Chondrocyte (in vitro differentiated cells): Measurements from ENCODE around the gene SIRT6. TPM values are rescaled to one million over a fixed set of nuclear protein-coding genes. Genes with fewer than 3 reads are reported as not detected.
A peak's percentile ranks its signal among the peaks of the same experiment; 100 is the strongest.
"Not testable (repeated sequence)": the region's sequence is repeated elsewhere in the genome, so short reads cannot be mapped to it uniquely, and the experiment has no call there.

Experiments used
- DNase-seq: peaks from one replicate; pipeline ENCODE4 v3.0.0; 2021; ENCODE audit warnings: mixed read lengths, low spot score
- H3K27ac Mint-ChIP-seq: one replicate; pipeline ENCODE4 v1.8.0; 2021; ENCODE audit warnings: mild to moderate bottlenecking, moderate library complexity, mixed read lengths; ENCODE audit not compliant: unreplicated experiment
- H3K27me3 Mint-ChIP-seq: 2 replicates; pipeline ENCODE4 v1.8.0; 2021; ENCODE audit warnings: low read depth, mixed read lengths
- H3K36me3 Mint-ChIP-seq: 2 replicates; pipeline ENCODE4 v1.8.0; 2021; ENCODE audit warnings: low read depth, mixed read lengths
- H3K4me1 Mint-ChIP-seq: 2 replicates; pipeline ENCODE4 v1.8.0; 2021; ENCODE audit warnings: low read depth, mild to moderate bottlenecking, mixed read lengths
- H3K4me3 Mint-ChIP-seq: one replicate; pipeline ENCODE4 v1.8.0; 2021; ENCODE audit warnings: mild to moderate bottlenecking, moderate library complexity, mixed read lengths; ENCODE audit not compliant: unreplicated experiment
- H3K9me3 Mint-ChIP-seq: 2 replicates; pipeline ENCODE4 v1.8.0; 2021; ENCODE audit warnings: low read depth, mixed read lengths
- total RNA-seq: library from RNA; stranded (reverse); gene quantifications from 3 replicates; pipeline ENCODE4 v1.2.1, GENCODE V29; 2021
- TF ChIP-seq, protein P1 (sequence below): fragments of 200-600 bp; sonication (generic); IDR thresholded peaks from 2 replicates; pipeline ENCODE4 v1.5.0; 2021; ENCODE audit warnings: antibody characterized with exemption, mild to moderate bottlenecking, moderate library complexity

Gene SIRT6
- total RNA-seq, 1 donor from 2014 or later = 21.9 TPM

DNA sequence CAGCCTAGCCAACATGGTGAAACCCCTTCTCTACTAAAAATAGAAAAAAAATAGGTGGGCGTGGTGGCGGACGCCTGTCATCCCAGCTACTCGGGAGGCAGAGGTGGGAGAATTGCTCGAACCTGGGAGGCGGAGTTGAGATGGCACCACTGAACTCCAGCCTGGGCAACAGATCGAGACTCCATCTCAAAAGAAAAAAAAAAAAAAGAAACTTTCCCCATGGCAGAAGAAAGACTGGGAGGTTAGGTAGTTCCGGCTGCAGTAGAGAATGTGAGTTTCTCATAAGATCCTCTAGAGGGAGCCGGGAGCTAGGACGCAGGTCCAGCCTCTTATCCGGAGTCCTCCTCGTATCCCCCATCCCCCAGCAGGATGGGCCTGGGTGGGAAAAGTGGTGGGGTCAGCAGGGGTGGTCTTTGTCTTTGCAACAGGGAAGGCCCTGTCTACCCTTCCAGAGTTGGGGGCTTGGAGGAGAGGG is 42.1 kb downstream of the SIRT6 start:
- no peak for DNase-seq
- TF ChIP-seq, protein P1, sequence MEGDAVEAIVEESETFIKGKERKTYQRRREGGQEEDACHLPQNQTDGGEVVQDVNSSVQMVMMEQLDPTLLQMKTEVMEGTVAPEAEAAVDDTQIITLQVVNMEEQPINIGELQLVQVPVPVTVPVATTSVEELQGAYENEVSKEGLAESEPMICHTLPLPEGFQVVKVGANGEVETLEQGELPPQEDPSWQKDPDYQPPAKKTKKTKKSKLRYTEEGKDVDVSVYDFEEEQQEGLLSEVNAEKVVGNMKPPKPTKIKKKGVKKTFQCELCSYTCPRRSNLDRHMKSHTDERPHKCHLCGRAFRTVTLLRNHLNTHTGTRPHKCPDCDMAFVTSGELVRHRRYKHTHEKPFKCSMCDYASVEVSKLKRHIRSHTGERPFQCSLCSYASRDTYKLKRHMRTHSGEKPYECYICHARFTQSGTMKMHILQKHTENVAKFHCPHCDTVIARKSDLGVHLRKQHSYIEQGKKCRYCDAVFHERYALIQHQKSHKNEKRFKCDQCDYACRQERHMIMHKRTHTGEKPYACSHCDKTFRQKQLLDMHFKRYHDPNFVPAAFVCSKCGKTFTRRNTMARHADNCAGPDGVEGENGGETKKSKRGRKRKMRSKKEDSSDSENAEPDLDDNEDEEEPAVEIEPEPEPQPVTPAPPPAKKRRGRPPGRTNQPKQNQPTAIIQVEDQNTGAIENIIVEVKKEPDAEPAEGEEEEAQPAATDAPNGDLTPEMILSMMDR = peak; percentile 73
- Mint-ChIP-seq H3K4me1 (peaks cover 10% of the 10 kb centered on the region), H3K4me3 (no peak overlapping the region), H3K9me3 (no peaks in the 10 kb centered on the region), H3K27ac (peak overlapping the region; percentile 32), H3K36me3 (no peaks in the 10 kb centered on the region), H3K27me3 (peaks cover 2% of the 10 kb centered on the region)

DNA sequence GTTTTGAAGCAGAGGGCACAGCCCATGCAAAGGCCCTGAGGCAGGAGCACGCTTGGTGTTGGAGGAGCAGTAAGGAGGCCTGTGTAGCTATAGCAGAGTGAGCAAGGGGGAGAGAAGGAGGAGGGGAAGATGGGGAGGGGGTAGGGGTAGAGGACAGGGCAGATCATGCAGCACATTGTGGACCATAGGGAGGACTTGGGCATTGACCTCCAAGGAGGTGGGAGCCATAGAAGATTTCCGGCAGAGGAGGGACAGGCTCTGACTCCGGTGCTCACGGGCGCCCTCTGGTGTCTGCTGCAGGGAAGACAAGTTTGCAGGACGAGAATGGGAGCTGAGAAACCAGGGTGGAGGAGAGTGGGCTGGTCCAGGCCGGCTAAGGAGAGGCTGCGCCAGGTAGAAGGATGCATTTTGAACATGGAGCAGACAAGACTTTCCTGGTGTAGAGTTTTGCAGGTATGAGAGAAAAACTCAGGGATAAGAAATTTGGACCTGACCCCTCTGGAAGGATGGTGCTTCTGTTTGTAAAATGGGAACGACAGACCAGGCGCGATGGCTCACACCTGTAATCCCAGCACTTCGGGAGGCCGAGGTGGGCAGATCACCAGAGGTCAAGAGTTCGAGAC is 42.6 kb downstream of the SIRT6 start:
- peaks cover 2% of the 10 kb centered on the region for H3K27me3 Mint-ChIP-seq
- DNase-seq = no peak
- TF ChIP-seq, protein P1 = peak; percentile 75
- no peaks in the 10 kb centered on the region for H3K9me3 Mint-ChIP-seq
- H3K36me3 Mint-ChIP-seq = no peaks in the 10 kb centered on the region
- no peak overlapping the region for H3K27ac Mint-ChIP-seq
- no peak overlapping the region for H3K4me3 Mint-ChIP-seq
- H3K4me1 Mint-ChIP-seq = peaks cover 9% of the 10 kb centered on the region

DNA sequence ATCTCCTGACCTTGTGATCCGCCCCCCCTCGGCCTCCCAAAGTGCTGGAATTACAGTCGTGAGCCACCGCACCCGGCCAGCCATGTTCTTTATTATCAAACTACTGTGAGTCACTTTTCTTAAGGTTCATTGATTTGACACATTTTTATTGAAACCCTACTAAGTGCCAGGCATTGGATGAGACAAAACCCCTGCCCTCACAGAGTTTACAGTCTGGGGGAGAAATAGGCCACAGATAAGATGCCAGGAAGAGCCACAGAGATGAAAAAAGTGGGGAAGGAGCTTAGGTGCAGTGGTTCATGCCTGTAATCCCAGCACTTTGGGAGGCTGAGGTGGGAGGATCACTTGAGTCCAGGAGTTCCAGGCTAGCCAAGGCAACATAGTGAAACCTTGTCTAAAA is 43.9 kb downstream of the SIRT6 start:
- Mint-ChIP-seq H3K9me3 (no peaks in the 10 kb centered on the region), H3K36me3 (no peaks in the 10 kb centered on the region), H3K4me1 (peaks cover 7% of the 10 kb centered on the region), H3K27ac (no peak overlapping the region), H3K27me3 (no peaks in the 10 kb centered on the region), H3K4me3 (no peak overlapping the region)
- DNase-seq = no peak
- TF ChIP-seq, protein P1 = no peak

GRCh38 chr19:4136680-4137088 is 45.7 kb downstream of the SIRT6 start:
- H3K36me3 Mint-ChIP-seq = no peaks in the 10 kb centered on the region
- H3K4me1 Mint-ChIP-seq = peaks cover 9% of the 10 kb centered on the region
- H3K9me3 Mint-ChIP-seq = no peaks in the 10 kb centered on the region
- no peak overlapping the region for H3K27ac Mint-ChIP-seq
- TF ChIP-seq, protein P1 = no peak
- no peak for DNase-seq
- H3K4me3 Mint-ChIP-seq = no peak overlapping the region
- H3K27me3 Mint-ChIP-seq = no peaks in the 10 kb centered on the region

DNA sequence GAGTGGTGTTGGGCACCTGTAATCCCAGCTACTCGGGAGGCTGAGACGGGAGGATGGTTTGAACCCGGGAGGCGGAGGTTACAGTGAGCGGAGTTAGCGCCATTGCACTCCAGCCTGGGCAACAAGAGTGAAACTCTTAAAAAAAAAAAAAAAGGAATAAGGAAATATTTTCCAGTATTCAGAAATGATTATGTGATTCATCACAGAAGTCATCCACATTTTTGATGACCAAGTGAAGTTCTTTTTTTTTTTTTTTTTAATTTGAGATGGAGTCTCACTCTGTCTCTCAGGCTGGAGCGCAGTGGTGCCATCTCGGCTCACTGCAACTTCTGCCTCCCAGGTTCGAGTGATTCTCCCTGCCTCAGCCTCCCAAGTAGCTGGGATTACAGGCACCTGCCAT is 47.0 kb downstream of the SIRT6 start:
- H3K4me3 Mint-ChIP-seq, DNase-seq, H3K27me3 Mint-ChIP-seq, H3K36me3 Mint-ChIP-seq, H3K9me3 Mint-ChIP-seq, H3K27ac Mint-ChIP-seq: not testable (repeated sequence)
- H3K4me1 Mint-ChIP-seq = peaks cover 19% of the 10 kb centered on the region

DNA sequence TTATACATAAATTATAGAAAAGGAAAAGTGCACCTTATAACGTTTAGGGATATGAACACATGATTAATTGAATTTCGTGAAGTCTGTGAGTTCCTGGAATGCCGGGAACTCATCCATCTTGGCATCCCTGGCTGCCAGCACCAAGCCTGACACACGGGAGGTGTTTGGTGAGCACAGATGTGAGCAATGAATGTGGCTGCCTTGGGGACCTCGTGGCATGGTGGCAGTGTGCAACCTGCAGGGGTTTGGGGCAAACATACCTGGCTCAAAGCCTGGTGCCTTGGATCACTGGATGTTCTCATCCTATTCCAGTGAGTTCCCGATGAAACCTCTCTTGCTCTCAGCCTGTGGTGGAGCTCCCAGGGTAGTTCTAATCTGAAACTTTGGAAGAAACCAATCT is 48.0 kb downstream of the SIRT6 start:
- TF ChIP-seq, protein P1 = no peak
- no peak for DNase-seq
- H3K27me3 Mint-ChIP-seq = no peaks in the 10 kb centered on the region

More for the DNA sequence above, 48.0 kb downstream of the SIRT6 start:
- H3K4me1 Mint-ChIP-seq = peaks cover 13% of the 10 kb centered on the region
- no peaks in the 10 kb centered on the region for H3K36me3 Mint-ChIP-seq
- no peak overlapping the region for H3K4me3 Mint-ChIP-seq
- no peaks in the 10 kb centered on the region for H3K9me3 Mint-ChIP-seq
- H3K27ac Mint-ChIP-seq = no peak overlapping the region
